ENCODE data around the gene PALB2. TPM values are rescaled to one million over a fixed set of nuclear protein-coding genes. Genes with fewer than 3 reads are reported as not detected.

Gene PALB2
- total RNA-seq, 1 donor from 2014 or later: 10.1 TPM

DNA sequence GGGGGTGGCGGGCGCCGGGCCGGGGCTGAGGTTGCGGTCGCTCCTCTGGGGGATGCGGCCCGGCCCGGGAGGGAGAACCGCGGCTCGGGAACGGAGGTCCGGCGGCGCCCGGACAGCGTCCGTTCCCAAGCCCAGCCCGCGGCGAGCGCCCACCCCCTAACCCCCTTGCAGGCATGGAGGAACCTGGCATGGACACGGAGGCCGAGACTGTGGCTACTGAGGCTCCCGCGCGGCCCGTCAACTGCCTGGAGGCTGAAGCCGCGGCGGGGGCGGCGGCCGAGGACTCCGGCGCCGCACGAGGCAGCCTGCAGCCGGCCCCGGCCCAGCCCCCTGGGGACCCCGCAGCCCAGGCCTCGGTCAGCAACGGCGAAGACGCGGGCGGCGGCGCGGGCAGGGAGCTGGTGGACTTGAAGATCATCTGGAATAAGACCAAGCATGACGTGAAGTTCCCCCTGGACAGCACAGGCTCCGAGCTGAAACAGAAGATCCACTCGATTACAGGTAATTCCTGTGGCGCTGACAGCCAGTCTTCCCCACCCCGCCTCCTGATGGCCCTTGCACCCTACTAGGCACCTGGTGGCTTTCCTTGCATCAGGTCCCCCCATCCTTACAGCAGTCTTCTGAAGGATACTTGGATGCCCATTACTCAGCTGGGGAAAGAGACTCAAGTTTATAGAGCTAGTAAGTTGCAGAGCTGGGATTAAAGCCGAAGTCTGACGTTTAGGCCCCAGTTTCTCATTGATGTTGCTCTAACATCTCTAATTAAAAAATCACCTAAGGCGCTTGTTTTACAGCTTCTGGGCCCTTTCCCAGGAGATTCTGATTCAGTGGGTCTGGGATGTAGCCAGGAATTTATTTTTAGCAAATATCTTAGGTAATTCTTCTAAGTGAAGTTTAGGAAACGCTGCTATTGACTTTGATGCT lies 83.1 kb downstream of the PALB2 start:
- DNase-seq (ENCODE audit: extremely low spot score in 2 of 2): peak in 1 of 2 donors; percentile 87
- TF ChIP-seq POLR2A (IDR thresholded peaks at IDR 0.05) (peak in 1 of 2 donors; percentile 13), POLR2AphosphoS5 (IDR thresholded peaks at IDR 0.05; ENCODE audit: insufficient read depth in 1 of 2, low read depth in 1 of 2) (no peak)
- TF ChIP-seq, protein P1, sequence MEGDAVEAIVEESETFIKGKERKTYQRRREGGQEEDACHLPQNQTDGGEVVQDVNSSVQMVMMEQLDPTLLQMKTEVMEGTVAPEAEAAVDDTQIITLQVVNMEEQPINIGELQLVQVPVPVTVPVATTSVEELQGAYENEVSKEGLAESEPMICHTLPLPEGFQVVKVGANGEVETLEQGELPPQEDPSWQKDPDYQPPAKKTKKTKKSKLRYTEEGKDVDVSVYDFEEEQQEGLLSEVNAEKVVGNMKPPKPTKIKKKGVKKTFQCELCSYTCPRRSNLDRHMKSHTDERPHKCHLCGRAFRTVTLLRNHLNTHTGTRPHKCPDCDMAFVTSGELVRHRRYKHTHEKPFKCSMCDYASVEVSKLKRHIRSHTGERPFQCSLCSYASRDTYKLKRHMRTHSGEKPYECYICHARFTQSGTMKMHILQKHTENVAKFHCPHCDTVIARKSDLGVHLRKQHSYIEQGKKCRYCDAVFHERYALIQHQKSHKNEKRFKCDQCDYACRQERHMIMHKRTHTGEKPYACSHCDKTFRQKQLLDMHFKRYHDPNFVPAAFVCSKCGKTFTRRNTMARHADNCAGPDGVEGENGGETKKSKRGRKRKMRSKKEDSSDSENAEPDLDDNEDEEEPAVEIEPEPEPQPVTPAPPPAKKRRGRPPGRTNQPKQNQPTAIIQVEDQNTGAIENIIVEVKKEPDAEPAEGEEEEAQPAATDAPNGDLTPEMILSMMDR (IDR thresholded peaks at IDR 0.05): no peak
- Histone ChIP-seq H3K4me1 (peaks cover 42% of the 10 kb centered on the region), H3K9me3 (no peaks in the 10 kb centered on the region), H3K4me3 (peak overlapping the region; percentile 78 to 86), H3K27me3 (no peaks in the 10 kb centered on the region), H3K27ac (peak overlapping the region; percentile 91), H3K36me3 (peaks cover under 1 to 31% of the 10 kb centered on the region in 2 donors)
- intact Hi-C loops (cut with DNase I): no loop called here

- H3K27me3 ChIP-seq: no peaks in the 10 kb centered on the region
- intact Hi-C loops (cut with DNase I): no loop called here
- peak; percentile 97 to 98 for DNase-seq (ENCODE audit: extremely low spot score in 2 of 2)
- peak within 1 kb of the TSS; percentile 78 to 86 for H3K4me3 ChIP-seq
- TF ChIP-seq POLR2AphosphoS5 (IDR thresholded peaks at IDR 0.05; ENCODE audit: insufficient read depth in 1 of 2, low read depth in 1 of 2) (peak; percentile 92 to 96), POLR2A (IDR thresholded peaks at IDR 0.05) (no peak)
- TF ChIP-seq, protein P1 (IDR thresholded peaks at IDR 0.05): peak; percentile 65 to 91 (median 67)
- H3K4me1 ChIP-seq: peaks cover 42% of the 10 kb centered on the region
- H3K9me3 ChIP-seq: no peaks in the 10 kb centered on the region
- peaks cover 0 to 31% of the 10 kb centered on the region in 2 donors for H3K36me3 ChIP-seq
- H3K27ac ChIP-seq: peak within 1 kb of the TSS; percentile 91
These were observed 84.0 kb downstream of the PALB2 start, which contains the start of the genes EARS2 and UBFD1 for GRCh38 chr16:23556881-23557778. EARS2 (minus strand) TSS chr16:23557350; CDS start chr16:23557343, 7 bp downstream. UBFD1 (plus strand) TSS chr16:23557727; CDS start chr16:23557743, 16 bp downstream.

GRCh38 chr16:23554536-23554935 lies 86.6 kb downstream of the PALB2 start:
- TF ChIP-seq, protein P1 (IDR thresholded peaks at IDR 0.05): no peak
- TF ChIP-seq POLR2AphosphoS5 (IDR thresholded peaks at IDR 0.05; ENCODE audit: insufficient read depth in 1 of 2, low read depth in 1 of 2): no peak
- intact Hi-C loops (cut with DNase I): no loop called here
- Histone ChIP-seq H3K4me1 (peaks cover 26% of the 10 kb centered on the region), H3K27me3 (no peaks in the 10 kb centered on the region), H3K9me3 (no peaks in the 10 kb centered on the region), H3K27ac (no peak overlapping the region), H3K4me3 (no peak overlapping the region), H3K36me3 (peaks cover 0 to 36% of the 10 kb centered on the region in 2 donors)
- no peak for DNase-seq (ENCODE audit: extremely low spot score in 2 of 2)

Other genes with a start within 250 kb of the PALB2 start
- gene COG7, start 188.1 kb downstream of the PALB2 start, total RNA-seq: 21.4 TPM
- gene GGA2, start 130.8 kb downstream of the PALB2 start, total RNA-seq: 39.0 TPM
- gene EARS2, start 84.0 kb downstream of the PALB2 start, total RNA-seq: 46.7 TPM
- 57.2 TPM for gene UBFD1, start 83.6 kb downstream of the PALB2 start, total RNA-seq
- 68.8 TPM for gene NDUFAB1, start 45.0 kb downstream of the PALB2 start, total RNA-seq
- 23.6 TPM for gene DCTN5, start 156 bp upstream of the PALB2 start, total RNA-seq
- 8.1 TPM for gene PLK1, start 37.6 kb upstream of the PALB2 start, total RNA-seq
- not detected for gene ERN2, start 71.9 kb upstream of the PALB2 start, total RNA-seq
- gene CHP2, start 113.7 kb upstream of the PALB2 start, total RNA-seq: 2.5 TPM
- 9.1 TPM for gene PRKCB, start 194.7 kb upstream of the PALB2 start, total RNA-seq

All from vagina (tissue), 2 donors.